Colon (tissue), 2 donors: ENCODE measurements around the gene RFC4.

Source experiments
- FAIRE-seq: peaks from 2 replicates; lab custom pipeline; 2012; peaks lifted over from hg19 to GRCh38; lab: Jason Lieb, UNC
- donor health status: control.
- donor health status: control.

RFC4 gene

GRCh38 chr3:186786922-186787321 lies 19.4 kb downstream of the RFC4 start:
- FAIRE-seq, result no peak

- no peak for FAIRE-seq
Measured at GRCh38 chr3:186785495-186786018, 20.7 kb downstream of the RFC4 start.

GRCh38 chr3:186784820-186785494 lies 21.3 kb downstream of the RFC4 start:
- FAIRE-seq, result no peak

- no peak for FAIRE-seq
Measured at GRCh38 chr3:186783731-186784515, 22.4 kb downstream of the RFC4 start.

DNA sequence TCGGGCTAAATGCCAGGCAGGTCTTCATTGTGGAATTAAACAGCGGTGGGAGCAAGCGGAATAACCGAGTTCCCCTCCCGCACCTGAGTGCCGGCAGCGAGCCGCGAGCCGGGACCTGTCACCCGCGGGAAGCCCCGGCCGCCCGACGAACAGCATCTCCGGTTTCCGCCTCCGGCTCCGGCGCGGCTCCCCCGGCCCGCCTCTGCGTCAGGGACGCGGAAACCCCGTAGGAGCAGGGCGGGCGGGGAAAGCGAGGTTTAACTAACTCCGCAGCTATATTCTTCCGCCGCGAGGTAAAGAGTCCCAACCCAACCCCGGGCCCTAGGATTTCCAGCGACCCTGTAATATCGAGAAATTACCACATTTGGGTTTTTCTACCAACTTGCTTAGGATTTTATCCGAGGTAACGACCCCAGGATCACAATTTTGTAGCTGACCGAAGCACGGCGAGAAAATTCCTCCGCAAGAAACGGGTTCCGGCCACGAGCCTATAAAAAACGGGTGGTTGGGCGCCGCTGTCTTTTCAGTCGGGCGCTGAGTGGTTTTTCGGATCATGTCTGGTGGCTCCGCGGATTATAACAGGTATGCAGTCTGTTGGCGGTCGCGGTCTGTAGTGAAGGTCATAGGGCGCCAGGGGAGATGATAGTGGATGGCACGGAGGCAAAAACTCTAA lies 23.1 kb downstream of the RFC4 start, which contains the start of gene EIF4A2:
TSS of gene EIF4A2 (plus strand) at position 520 of the 673 bp plus-strand sequence. CDS start at position 554, 34 bp downstream.
- no peak for FAIRE-seq

- no peak for FAIRE-seq
Measured at GRCh38 chr3:186782542-186783057, 23.7 kb downstream of the RFC4 start.

DNA sequence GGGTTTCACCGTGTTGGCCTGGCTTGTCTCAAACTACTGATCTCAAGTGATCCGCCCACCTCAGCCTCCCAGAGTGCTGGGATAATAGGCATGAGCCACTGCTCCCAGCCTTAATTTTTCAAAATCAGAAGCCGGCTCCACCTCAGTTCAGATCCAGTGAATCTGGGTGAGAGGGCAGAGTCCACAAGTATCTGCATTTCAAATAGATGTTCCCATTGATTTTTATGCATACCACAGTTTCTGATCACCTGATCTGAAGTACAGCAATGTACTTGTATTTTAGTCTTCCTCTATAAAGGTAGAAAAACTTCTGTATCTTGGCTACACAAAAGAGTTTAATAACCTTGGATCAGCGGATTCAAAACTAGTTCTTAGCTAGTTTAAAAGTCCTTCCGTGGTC lies 27.1 kb downstream of the RFC4 start:
- no peak for FAIRE-seq

DNA sequence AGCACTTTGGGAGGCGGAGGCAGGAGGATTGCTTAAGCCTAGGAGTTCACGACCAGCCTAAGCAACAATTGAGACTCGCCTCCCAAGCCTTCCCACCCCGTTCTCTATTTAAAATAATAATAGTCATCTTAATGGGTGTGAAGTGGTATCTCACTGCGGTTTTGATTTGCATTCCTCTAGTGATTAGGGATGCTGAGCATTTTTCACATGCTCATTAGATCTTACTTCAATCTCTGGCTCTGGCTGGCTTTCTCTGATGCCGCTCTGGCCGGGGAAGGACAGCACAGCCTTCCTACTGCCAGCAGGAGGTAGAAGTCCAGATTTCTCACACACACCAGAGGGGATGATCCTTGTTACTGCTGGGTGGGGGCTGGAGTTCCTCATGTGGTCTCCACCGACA lies 30.3 kb downstream of the RFC4 start:
- FAIRE-seq, result no peak

DNA sequence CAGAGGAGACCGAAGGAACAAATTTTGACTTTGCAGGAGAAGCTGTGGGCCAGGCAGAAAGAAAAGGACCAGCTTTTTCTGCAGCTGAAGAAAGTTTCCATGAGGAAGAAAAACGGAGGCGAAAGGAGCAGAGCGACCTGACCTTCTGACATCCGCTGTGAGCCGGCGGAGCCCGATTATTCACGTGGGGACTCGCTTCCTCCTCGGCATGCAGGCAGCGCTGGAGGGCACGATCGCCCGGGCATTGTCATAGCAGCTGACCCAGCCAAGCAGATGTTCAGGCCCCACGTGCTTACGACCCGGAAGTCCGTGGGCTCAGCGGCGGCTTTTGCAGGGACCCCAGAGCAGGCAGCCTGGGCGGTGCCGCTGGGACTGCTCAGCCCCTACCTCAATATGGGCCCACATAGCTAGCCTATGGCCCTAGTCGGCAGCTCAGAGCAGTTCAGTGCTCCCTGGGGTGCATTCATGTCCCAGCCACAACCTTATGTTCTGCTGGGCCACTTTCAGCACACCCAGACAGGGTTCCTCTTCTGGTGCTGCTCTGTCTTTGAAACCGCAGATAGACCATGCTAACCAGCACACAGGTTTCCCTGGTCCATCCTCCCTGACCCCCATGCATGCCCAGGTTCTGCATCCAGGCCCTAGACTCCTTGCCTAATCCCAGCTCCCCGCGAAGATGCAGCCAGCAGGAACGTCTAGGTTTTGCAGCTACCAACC lies 33.4 kb downstream of the RFC4 start:
- FAIRE-seq, result no peak

GRCh38 chr3:186772281-186772694 lies 34.0 kb downstream of the RFC4 start:
- no peak for FAIRE-seq

DNA sequence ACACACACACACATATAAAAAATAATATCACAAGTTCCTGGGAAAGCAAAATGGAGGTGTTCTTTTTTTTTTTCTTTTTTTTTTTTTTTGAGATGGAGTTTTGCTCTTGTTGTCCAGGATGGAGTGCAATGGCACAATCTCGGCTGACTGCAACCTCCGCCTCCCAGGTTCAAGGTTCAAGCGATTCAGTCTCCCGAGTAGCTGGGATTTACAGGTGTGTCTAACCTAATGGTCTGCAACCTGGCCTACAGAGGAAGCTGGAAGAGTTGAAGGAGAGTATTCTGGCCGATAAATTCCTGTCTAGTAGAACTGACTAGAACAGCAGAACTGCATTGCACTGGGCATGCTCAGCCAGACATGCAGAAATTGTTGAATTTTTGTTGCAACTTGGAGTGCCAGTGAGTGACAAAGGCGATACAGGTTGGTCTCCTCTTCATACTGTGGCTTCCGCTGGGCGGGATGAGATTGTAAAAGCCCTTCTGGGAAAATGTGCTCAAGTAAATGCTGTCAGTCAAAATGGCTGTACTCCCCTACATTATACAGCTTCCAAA lies 45.3 kb downstream of the RFC4 start:
- FAIRE-seq, result no peak

DNA sequence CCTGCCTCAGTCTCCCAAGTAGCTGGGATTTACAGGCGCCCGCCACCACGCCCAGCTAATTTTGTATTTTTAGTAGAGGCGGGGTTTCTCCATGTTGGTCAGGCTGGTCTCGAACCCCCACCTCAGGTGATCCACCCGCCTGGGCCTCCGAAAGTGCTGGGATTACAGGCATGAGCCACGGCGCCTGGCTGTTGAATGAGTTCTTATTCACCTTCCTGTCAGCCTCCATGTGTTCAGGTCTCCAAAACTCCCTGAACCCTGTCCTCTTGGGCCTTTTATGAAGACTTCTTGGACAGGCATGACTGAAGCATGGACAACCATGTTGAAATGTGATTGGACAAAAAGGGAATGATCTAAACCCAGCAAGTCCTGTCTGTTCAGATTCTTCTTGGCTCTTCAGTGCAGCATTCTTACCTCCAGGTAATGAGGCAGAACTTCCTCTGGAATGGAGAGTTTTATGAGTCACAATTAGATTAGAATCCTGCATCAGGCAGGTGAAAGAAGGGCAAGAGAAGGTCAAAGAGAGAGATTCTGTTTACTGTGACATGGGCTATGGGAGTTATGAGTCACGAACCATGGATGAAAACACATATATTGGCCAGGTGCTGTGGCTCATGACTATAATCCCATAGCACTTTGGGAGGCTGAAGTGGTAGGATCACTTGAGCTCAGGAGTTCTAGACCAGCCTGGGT lies 46.0 kb downstream of the RFC4 start:
- no peak for FAIRE-seq

- no peak for FAIRE-seq
Measured at GRCh38 chr3:186759231-186759930, 46.9 kb downstream of the RFC4 start.

- FAIRE-seq, result no peak
Measured at GRCh38 chr3:186757686-186758220, 48.5 kb downstream of the RFC4 start.

DNA sequence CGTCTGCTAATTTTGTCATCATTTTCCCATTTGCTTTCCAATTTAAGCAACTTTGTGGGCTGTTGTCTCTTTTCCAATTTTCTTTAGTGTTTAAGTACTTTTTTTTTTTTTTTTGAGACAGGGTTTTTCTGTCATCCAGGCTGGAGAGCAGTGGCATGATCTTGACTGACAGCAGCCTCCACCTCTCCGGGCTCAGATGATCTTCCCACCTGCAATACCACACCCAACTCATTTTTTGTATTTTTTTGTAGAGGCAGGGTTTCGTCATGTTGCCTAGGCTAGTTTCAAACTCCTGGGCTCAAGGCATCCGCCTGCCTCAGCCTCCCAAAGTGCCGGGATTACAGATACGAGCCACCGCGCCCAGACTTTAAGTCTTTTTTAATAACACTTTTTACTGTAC lies 49.1 kb downstream of the RFC4 start:
- no peak for FAIRE-seq

- FAIRE-seq, result no peak
Measured at GRCh38 chr3:186754871-186755270, 51.4 kb downstream of the RFC4 start.

DNA sequence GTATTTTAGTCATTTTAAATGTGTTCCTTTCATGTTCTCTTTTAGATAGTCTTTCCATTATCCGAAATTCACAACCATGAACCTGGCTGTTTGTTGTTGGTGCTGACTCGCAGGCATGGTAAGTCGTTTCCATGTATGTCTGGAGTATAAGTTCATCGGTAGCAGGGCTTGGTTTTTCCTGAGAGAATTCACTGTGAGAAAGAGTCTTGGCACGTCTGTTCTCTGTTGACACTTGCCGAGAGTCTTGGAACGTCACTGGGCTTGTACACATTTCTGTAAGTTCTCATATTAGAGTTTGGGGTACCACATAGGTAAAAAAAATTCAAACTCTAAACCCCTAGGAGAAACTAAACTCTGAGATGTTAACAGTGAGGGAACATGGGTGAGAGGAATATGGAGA lies 52.3 kb downstream of the RFC4 start:
- no peak for FAIRE-seq

DNA sequence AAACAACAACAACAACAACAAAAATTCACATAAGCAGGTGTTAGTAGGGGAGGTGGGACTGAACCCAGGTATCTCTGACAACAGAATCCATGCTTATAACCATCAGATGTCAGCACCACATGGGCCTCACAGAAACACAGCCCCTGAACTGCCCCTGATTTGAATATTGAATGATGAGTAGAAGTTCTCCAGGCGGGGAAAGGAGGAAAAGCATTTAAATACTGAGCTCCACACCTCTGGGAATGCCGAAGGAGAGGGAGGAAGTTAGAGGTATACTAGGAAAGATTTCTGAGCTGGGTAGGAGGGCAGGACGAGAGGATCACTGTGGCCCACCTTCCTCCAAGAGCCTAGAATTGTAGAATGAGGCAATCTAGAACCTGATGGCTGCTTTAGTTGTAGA lies 54.8 kb downstream of the RFC4 start:
- FAIRE-seq, result no peak

GRCh38 chr3:186750316-186750715 lies 56.0 kb downstream of the RFC4 start:
- no peak for FAIRE-seq

DNA sequence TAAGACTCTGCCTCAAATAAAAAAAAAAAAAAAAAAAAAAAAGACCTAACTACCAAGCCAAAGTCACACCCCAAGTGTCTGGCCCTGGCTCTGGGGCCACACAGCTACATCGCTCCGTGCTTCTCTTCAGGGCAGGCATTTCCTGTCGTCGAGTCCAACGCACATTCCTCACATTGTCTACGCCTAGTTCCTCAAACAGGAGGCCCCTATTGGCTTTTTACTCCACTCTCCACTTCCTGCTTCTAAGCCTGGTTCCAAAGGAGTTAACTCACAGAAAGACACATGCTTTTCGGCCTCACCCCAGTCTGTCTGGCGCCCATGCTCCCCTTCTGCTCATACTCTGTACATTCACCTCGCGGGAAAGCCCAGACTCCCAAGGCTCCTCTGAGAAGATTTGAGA lies 60.3 kb downstream of the RFC4 start:
- FAIRE-seq, result no peak
